Eye (tissue), 1 donor: ENCODE measurements around the gene GUCA1C.

Experiments used
- DNase-seq: peaks from one replicate; pipeline ENCODE4 v3.0.0-alpha.2; 2015

GUCA1C gene

GRCh38 chr3:108907194-108907593 lies 46.5 kb downstream of the GUCA1C start:
- no peak for DNase-seq

GRCh38 chr3:108899530-108899929 lies 54.1 kb downstream of the GUCA1C start:
- DNase-seq: no peak

GRCh38 chr3:108897883-108898282 lies 55.8 kb downstream of the GUCA1C start:
- no peak for DNase-seq

- no peak for DNase-seq
Measured at GRCh38 chr3:108894981-108895380, 58.7 kb downstream of the GUCA1C start.

- no peak for DNase-seq
Measured at GRCh38 chr3:108891833-108892232, 61.8 kb downstream of the GUCA1C start.

GRCh38 chr3:108887777-108888176 lies 65.9 kb downstream of the GUCA1C start:
- no peak for DNase-seq

GRCh38 chr3:108887121-108887520 lies 66.6 kb downstream of the GUCA1C start:
- peak; percentile 59 for DNase-seq

- no peak for DNase-seq
Measured at GRCh38 chr3:108883373-108883772, 70.3 kb downstream of the GUCA1C start.

GRCh38 chr3:108882762-108883161 lies 70.9 kb downstream of the GUCA1C start:
- no peak for DNase-seq

- DNase-seq: no peak
Measured at GRCh38 chr3:108879915-108880314, 73.8 kb downstream of the GUCA1C start.

GRCh38 chr3:108877901-108878300 lies 75.8 kb downstream of the GUCA1C start:
- DNase-seq: no peak

- no peak for DNase-seq
Measured at GRCh38 chr3:108863799-108864135, 89.9 kb downstream of the GUCA1C start.

GRCh38 chr3:108862865-108863798 lies 90.5 kb downstream of the GUCA1C start:
- DNase-seq: no peak

- no peak for DNase-seq
Measured at GRCh38 chr3:108861401-108861800, 92.3 kb downstream of the GUCA1C start.
